K562 (cell line): ENCODE data around the gene ICA1. TPM values are rescaled to one million over a fixed set of nuclear protein-coding genes. Genes with fewer than 3 reads are reported as not detected.

ENCODE experiments used
- ATAC-seq: fragments of 200-7000 bp; cut with Tn5 transposase; 3 replicates; pipeline ENCODE4 v1.9.1; 2020; ENCODE audit warnings: moderate library complexity
- BruUV-seq: library from RNA; stranded (reverse); fragments of 400-500 nt; replicated peaks from 2 replicates; lab custom pipeline; 2021; lab: Mats Ljungman, UMichigan
- CTCF ChIA-PET: fragments of 300-600 bp; formaldehyde crosslinking; extraction: SDS; loops from one replicate; lab custom pipeline; 2021; ENCODE audit warnings: low intra/inter-chr PET ratio; lab: Yijun Ruan, JAX
- POLR2A ChIA-PET: fragments of 300-600, 350-650 bp; sonication (Branson Sonifier 250); formaldehyde crosslinking; extraction: SDS; loops from one replicate; lab custom pipeline; 2021; ENCODE audit warnings: antibody characterized with exemption, inconsistent platforms; lab: Yijun Ruan, JAX
- DNase-seq, 4 experiments: peaks; one replicate each; pipeline versions ENCODE4 v3.0.0 to v3.0.0-alpha.2; 2011 to 2018; ENCODE audit warnings: low spot score in 3 of 4, mixed read lengths in 3 of 4; ENCODE audit errors: extremely low read depth in 1 of 4
- FAIRE-seq: peaks from 2 replicates; lab custom pipeline; 2011; peaks lifted over from hg19 to GRCh38; lab: Jason Lieb, UNC
- H2AFZ ChIP-seq: 2 replicates; pipeline ENCODE4 v1.6.0; 2011; ENCODE audit warnings: low read depth, low read length, control low read depth, inconsistent platforms
- H3K27ac ChIP-seq: fragments of 200-600 bp; 3 replicates; pipeline ENCODE4 v1.8.0; 2011; ENCODE audit warnings: low read depth, mild to moderate bottlenecking, control low read depth, inconsistent platforms, low read length, moderate library complexity, mixed read lengths; ENCODE audit errors: extremely low read depth
- H3K27me3 ChIP-seq, 2 experiments: fragments of 300-600 bp in 1 of 2; 2 replicates in 1 of 2; 3 replicates in 1 of 2; pipeline versions ENCODE4 v1.6.0 to v1.8.0; 2011; ENCODE audit warnings: inconsistent platforms in 2 of 2, low read length in 2 of 2, mild to moderate bottlenecking in 1 of 2, mixed read lengths in 1 of 2, moderate library complexity in 1 of 2; ENCODE audit not compliant: control insufficient read depth in 2 of 2, insufficient read depth in 2 of 2
- H3K36me3 ChIP-seq: fragments of 300-600 bp; 3 replicates; pipeline ENCODE4 v1.8.0; 2011; ENCODE audit warnings: mild to moderate bottlenecking, low read length, inconsistent platforms; ENCODE audit not compliant: control insufficient read depth, insufficient read depth
- H3K4me1 ChIP-seq, 2 experiments: fragments of 200-600 bp in 1 of 2; replicated peaks in 1 of 2; 2 replicates in 1 of 2; 3 replicates in 1 of 2; pipeline versions ENCODE4 v1.5.1 to v1.8.0; 2011; ENCODE audit warnings: inconsistent platforms in 2 of 2, low read length in 2 of 2, mild to moderate bottlenecking in 1 of 2, mixed read lengths in 1 of 2, moderate library complexity in 1 of 2; ENCODE audit not compliant: control insufficient read depth in 2 of 2, insufficient read depth in 2 of 2
- H3K4me2 ChIP-seq: 2 replicates; pipeline ENCODE4 v1.6.1; 2011; ENCODE audit warnings: low read length, control low read depth, inconsistent platforms, mixed read lengths; ENCODE audit not compliant: insufficient read depth
- H3K4me3 ChIP-seq: fragments of 200-600 bp; sonication (generic), shearing (Covaris generic); 2 replicates; pipeline ENCODE4 v1.5.1; 2016; ENCODE audit warnings: control low read depth, inconsistent platforms
- H3K79me2 ChIP-seq: fragments of 200-600 bp; 3 replicates; pipeline ENCODE4 v1.8.0; 2011; ENCODE audit warnings: low read length, inconsistent platforms; ENCODE audit not compliant: control insufficient read depth, insufficient read depth
- H3K9ac ChIP-seq, 2 experiments: 2 replicates each; pipeline versions ENCODE4 v1.6.0 to v1.6.1; 2011; ENCODE audit warnings: low read depth in 2 of 2, low read length in 2 of 2, control low read depth in 1 of 2, inconsistent platforms in 1 of 2, mild to moderate bottlenecking in 1 of 2, mixed read lengths in 1 of 2; ENCODE audit not compliant: insufficient read depth in 1 of 2
- H3K9me1 ChIP-seq: one replicate; pipeline ENCODE4 v1.6.0; 2011; ENCODE audit warnings: inconsistent platforms, mild to moderate bottlenecking, low read length, moderate library complexity; ENCODE audit not compliant: control insufficient read depth, insufficient read depth
- H3K9me3 ChIP-seq: replicated peaks from 2 replicates; pipeline ENCODE4 v1.5.1; 2011; ENCODE audit warnings: low read depth, low read length, inconsistent platforms; ENCODE audit not compliant: control insufficient read depth, insufficient read depth
- H4K20me1 ChIP-seq: replicated peaks from 2 replicates; pipeline ENCODE4 v1.6.1; 2011; ENCODE audit warnings: low read length, inconsistent platforms, mixed read lengths; ENCODE audit not compliant: control insufficient read depth, insufficient read depth
- CLOCK ChIP-seq: fragments of 250-450 bp; sonication (Bioruptor Pico); IDR thresholded peaks from 2 replicates; pipeline ENCODE4 v1.4.0; 2020; ENCODE audit warnings: mild to moderate bottlenecking, moderate library complexity, borderline replicate concordance
- DLX4 ChIP-seq: fragments of 250-450 bp; sonication (Bioruptor Pico); IDR thresholded peaks from 2 replicates; pipeline ENCODE4 v1.6.1; 2021; ENCODE audit warnings: mild to moderate bottlenecking
- HCFC1 ChIP-seq: IDR thresholded peaks from 2 replicates; pipeline ENCODE4 v1.6.1; 2012; ENCODE audit warnings: low read depth, low read length, improper control_type of control experiment
- HDAC6 ChIP-seq: IDR thresholded peaks from 2 replicates; pipeline ENCODE4 v1.6.1; 2012; ENCODE audit warnings: low read depth, mild to moderate bottlenecking, control low read depth, inconsistent platforms, low read length, moderate library complexity
- HEY1 ChIP-seq: fragments of 250-450 bp; sonication (Bioruptor Pico); IDR thresholded peaks from 2 replicates; pipeline ENCODE4 v1.5.0; 2020; ENCODE audit warnings: mild to moderate bottlenecking, moderate library complexity, borderline replicate concordance
- PTRF ChIP-seq: fragments of 450-650 bp; IDR thresholded peaks from 2 replicates; pipeline ENCODE4 v1.6.1; 2016; ENCODE audit warnings: mild to moderate bottlenecking, missing genetic modification characterization, missing compliant biosample characterization
- SMC3 ChIP-seq: conservative IDR thresholded peaks from 2 replicates; pipeline ENCODE4 v1.6.1; 2011; ENCODE audit warnings: low read depth, low read length, improper control_type of control experiment; ENCODE audit not compliant: insufficient read depth
- TARDBP ChIP-seq: fragments of 450-650 bp; IDR thresholded peaks from 2 replicates; pipeline ENCODE4 v1.6.1; 2016
- TCF3 ChIP-seq: sonication (generic); formaldehyde crosslinking; IDR thresholded peaks from 2 replicates; pipeline ENCODE4 v1.4.0; 2020; ENCODE audit warnings: mild to moderate bottlenecking, missing genetic modification reagents
- THRB ChIP-seq: fragments of 450-650 bp; formaldehyde crosslinking; conservative IDR thresholded peaks from 2 replicates; pipeline ENCODE4 v1.4.0; 2022; ENCODE audit warnings: mild to moderate bottlenecking, missing genetic modification characterization
- U2AF1 ChIP-seq: fragments of 200-400 bp; formaldehyde crosslinking; optimal IDR thresholded peaks from 2 replicates; pipeline ENCODE3; 2017; ENCODE audit warnings: mild to moderate bottlenecking, low read depth, low read length, moderate library complexity
- ZKSCAN3 ChIP-seq: fragments of 250-450 bp; sonication (Bioruptor Pico); IDR thresholded peaks from 2 replicates; pipeline ENCODE4 v1.4.0; 2020
- WGBS: fragments of 100-300 bp; shearing (Covaris generic); methylation state at CpG from one replicate; pipeline ENCODE4 v1.1.6; 2016; ENCODE audit warnings: low coverage, mixed read lengths; ENCODE audit not compliant: insufficient coverage; ENCODE audit errors: missing lambda C conversion rate; 5-methylcytosine and 5-hydroxymethylcytosine counted together
- in situ Hi-C: fragments of 300-500 bp; cut with MboI; formaldehyde crosslinking; loops from 4 replicates; pipeline ENCODE4 v1.15.0; 2018; ENCODE audit warnings: inconsistent platforms, mixed read lengths
- intact Hi-C: fragments of 100-400 bp; cut with micrococcal nuclease; formaldehyde crosslinking; loops from 2 replicates; pipeline ENCODE4 v1.14.2; 2022
- polyA plus RNA-seq, 8 experiments: library from polyadenylated mRNA; depleted of rRNA in 4 of 8; stranded (reverse) in 5 of 8; unstranded in 3 of 8; fragments of >200 nt; fragmentation: Nextera tagmentation in 2 of 8; fragmentation: Illumina TruSeq in 1 of 8; extraction: Ambion mirVana in 2 of 8; extraction: Trizol in 1 of 8; gene quantifications; 2 replicates each; pipeline versions ENCODE4 v1.2.1 to v1.2.3, GENCODE V29; 2011 to 2014; ENCODE audit warnings: inconsistent platforms in 1 of 8, missing spikeins in 1 of 8
- total RNA-seq, 7 experiments: library from RNA; depleted of rRNA in 6 of 7; stranded (reverse); fragments of >200 nt in 6 of 7; fragmentation: Illumina TruSeq in 2 of 7; extraction: Trizol in 2 of 7; gene quantifications; 2 replicates each; pipeline versions ENCODE4 v1.2.1 to v1.2.3, GENCODE V29; 2011 to 2021; ENCODE audit warnings: low replicate concordance in 1 of 7

The ICA1 gene
- total and polyA plus RNA-seq, 9 of the 15 experiments (the other 6 are each of a cell fraction or from before 2014, with no cell fraction given) = 7.1 to 22.3 (median 16.4) TPM

- ChIA-PET CTCF (no interaction called here), POLR2A (no interaction called here)
- Histone ChIP-seq H3K4me3 (no peak overlapping the region), H4K20me1 (no peaks in the 10 kb centered on the region), H2AFZ (no peak overlapping the region), H3K9ac (no peak overlapping the region), H3K4me2 (no peak overlapping the region), H3K79me2 (no peaks in the 10 kb centered on the region)
- no TSS peak for BruUV-seq
- in situ Hi-C loops = no loop called here
- no peak for ATAC-seq
- no peak for TF ChIP-seq U2AF1
- TF ChIP-seq TCF3 (CRISPR knock-in tag) = no peak
- no peak for TF ChIP-seq SMC3
- TF ChIP-seq PTRF (tag) = no peak
- TF ChIP-seq DLX4 (CRISPR knock-in tag) = no peak
- TF ChIP-seq HEY1 (CRISPR knock-in tag) = no peak
- no peak for TF ChIP-seq THRB (CRISPR knock-in tag)
- TF ChIP-seq HCFC1 = no peak
- TF ChIP-seq HDAC6 = no peak
- no peak for TF ChIP-seq CLOCK (CRISPR knock-in tag)
- TF ChIP-seq ZKSCAN3 (CRISPR knock-in tag) = no peak
- TF ChIP-seq TARDBP = no peak
- TF ChIP-seq, all 486 proteins: peak for 0
- WGBS = 35% methylated on average over 2 of the region's 2 CpGs
- no peaks in the 10 kb centered on the region for H3K27me3 ChIP-seq
- H3K9me1 ChIP-seq = no peaks in the 10 kb centered on the region
- no peaks in the 10 kb centered on the region for H3K36me3 ChIP-seq
- H3K9me3 ChIP-seq = no peaks in the 10 kb centered on the region
- DNase-seq (no peak), FAIRE-seq (peak; percentile 15)
- intact Hi-C loops = no loop called here
- H3K4me1 ChIP-seq = no peaks in the 10 kb centered on the region
- no peak overlapping the region for H3K27ac ChIP-seq
Observed at GRCh38 chr7:8208816-8209215, 53.2 kb downstream of the ICA1 start.
